Fibroblast of skin of left quadriceps (primary cell): ENCODE measurements around the gene SYT1.

Experiments used
- DNase-seq, 2 experiments: peaks; one replicate each; pipeline ENCODE4 v3.0.0-alpha.2; 2013; ENCODE audit warnings: low read depth in 2 of 2

Gene SYT1

DNA sequence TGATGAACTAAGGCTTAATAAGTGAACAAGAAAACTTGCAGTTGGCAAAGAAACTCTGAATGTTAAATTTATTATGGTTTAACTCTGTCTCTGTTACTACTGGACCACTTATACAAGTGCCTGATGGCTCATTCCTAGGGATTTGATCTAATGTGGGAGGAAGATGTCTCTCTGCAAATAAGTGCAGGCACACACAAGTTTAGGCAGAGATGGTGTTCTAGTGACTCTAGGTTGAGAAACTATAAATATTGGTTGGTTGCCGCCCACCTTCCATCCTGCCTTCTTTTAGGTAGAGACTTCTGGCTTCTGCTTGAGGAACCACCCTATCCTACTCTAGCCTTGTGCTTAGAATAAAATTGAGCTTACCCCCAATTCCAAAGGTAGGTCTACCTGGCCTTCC is 570.0 kb downstream of the SYT1 start:
- no peak for DNase-seq

- no peak for DNase-seq
Measured at GRCh38 chr12:79435742-79436141, 571.2 kb downstream of the SYT1 start.

GRCh38 chr12:79438480-79439174 is 574.1 kb downstream of the SYT1 start:
- no peak for DNase-seq

- DNase-seq: no peak
Measured at GRCh38 chr12:79439175-79439825, 574.7 kb downstream of the SYT1 start.

- DNase-seq: no peak
Measured at GRCh38 chr12:79441534-79441933, 577.0 kb downstream of the SYT1 start.

DNA sequence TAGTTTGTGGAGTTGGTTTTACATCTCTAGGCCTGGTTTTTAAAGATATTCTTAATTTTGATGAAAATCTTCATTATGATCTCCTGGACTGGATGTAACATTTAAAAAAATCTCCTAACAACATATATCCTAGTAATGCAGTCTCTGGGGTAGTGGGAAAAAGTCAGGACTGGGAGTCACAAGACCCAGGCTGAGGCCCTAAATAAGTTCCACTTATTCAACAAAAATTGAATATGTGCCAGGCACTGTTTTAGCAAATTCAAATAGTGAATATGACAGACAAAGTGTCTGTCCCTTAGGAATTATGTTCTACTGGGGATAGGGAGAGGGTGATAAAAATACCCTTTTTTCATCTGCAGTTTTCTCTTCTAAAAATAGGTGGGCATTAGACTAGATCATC is 577.8 kb downstream of the SYT1 start:
- DNase-seq: no peak

GRCh38 chr12:79444089-79444488 is 579.5 kb downstream of the SYT1 start:
- DNase-seq: no peak

DNA sequence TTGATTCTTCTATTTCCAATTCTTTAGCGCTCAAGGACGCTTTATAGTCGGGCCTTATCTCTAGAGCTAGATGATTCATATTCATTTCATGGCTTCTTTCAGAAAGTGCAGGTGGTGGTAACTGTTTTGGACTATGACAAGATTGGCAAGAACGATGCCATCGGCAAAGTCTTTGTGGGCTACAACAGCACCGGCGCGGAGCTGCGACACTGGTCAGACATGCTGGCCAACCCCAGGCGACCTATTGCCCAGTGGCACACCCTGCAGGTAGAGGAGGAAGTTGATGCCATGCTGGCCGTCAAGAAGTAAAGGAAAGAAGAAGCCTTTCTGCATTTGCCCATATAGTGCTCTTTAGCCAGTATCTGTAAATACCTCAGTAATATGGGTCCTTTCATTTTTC is 584.2 kb downstream of the SYT1 start:
- no peak for DNase-seq

DNA sequence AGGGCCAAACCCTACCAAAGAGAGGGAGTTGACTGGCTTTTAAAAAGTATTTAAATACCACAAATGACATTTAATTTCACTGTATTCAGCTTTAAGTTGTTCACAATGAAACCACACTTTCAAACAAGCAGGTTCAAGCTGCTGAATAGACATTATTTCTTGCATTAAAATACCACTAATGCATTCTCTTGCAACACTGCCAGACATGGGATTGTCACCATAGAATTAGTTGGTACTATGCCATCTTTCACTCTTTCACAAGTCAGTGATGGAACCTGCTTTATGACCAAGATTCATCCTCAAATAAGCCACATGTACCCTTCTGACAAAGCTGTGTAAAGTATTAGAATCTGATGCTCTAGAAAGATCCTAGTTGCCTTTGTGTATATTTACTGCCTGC is 586.8 kb downstream of the SYT1 start:
- no peak for DNase-seq

DNA sequence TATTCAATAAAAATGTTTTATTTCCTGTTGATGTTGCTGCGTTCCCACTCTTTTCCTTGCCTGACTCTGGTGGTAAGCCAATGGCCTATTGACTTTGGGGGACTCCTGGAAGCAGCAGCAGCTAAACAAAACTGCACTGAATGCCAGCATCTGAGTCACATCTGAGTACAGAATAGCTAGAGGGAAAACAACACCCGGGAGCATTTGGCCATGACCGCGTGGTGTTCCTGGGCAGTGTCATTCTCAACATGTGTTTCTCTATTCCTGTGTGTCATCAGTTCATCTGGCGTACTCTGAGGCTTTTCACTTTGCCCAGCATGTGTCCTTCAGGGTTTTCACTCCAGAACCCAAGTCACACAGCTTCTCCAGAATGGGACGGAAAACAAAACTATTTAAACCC is 587.4 kb downstream of the SYT1 start:
- peak; percentile 60 to 64 for DNase-seq

DNA sequence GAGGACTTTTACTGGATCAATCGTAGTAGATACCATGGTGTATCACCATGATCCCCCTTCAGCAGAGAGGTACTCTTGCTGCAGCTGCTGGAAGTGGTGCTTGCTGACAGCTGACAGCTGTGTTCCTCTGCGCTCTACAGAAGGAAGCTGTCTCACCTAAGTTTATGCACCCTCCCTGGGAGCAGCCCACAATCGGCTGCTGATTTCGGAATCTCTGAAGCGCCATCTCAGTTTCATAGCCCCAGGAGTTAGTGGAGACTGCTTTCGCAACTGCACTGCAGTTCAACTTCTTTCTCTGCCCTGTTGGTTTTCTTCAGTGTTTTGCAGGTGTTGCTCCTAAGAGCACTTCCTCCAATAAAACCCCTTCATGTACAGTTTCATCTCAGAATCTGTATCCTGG is 588.3 kb downstream of the SYT1 start:
- no peak for DNase-seq

DNA sequence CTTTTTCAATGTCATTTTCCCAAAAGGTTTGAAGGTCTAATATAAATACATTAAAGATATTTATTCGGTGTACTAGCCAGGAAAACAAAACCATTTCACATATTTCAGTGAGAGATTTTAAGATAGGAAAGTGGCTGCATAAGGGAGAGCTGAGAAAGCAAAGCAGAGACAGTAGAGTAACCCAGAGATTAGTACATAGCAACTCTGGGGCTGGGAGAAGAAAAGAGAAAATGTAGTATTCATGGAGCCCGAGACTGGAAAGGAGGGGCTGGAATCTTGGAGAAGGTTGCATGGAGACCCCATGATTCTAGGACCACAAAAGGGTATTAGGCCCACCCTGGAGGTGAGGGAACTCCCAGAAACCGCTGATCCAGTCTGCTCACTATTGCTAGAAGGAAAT is 589.2 kb downstream of the SYT1 start:
- DNase-seq: no peak

- DNase-seq: peak; percentile 29 to 32
Measured at GRCh38 chr12:79454338-79454843, 589.8 kb downstream of the SYT1 start.

- DNase-seq: no peak
Measured at GRCh38 chr12:79455286-79455685, 590.7 kb downstream of the SYT1 start.

- DNase-seq: no peak
Measured at GRCh38 chr12:79482323-79482722, 617.7 kb downstream of the SYT1 start.

- no peak for DNase-seq
Measured at GRCh38 chr12:79482921-79483320, 618.3 kb downstream of the SYT1 start.

DNA sequence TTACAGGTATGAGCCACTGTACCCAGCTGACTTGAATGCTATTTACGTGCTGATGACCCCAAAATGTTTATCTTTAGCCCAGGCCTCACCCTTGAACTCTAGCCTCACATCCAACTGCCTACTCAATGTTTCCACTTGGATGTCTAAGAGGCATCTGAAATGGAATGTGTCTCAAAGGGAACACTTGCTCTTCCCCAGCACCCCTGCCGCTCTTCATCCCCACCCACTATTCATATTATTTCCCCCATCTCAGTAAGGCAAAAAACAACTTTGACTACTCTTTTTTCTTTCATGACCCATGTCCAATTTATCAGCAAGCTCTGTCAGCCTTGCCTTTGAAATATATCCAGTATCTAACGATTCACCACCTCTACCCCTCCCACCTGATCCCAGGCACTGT is 621.6 kb downstream of the SYT1 start:
- no peak for DNase-seq

- DNase-seq: no peak
Measured at GRCh38 chr12:79487386-79488110, 623.0 kb downstream of the SYT1 start.
